Ascending aorta (tissue), 2 donors: ENCODE data around the gene RMND1. TPM values are rescaled to one million over a fixed set of nuclear protein-coding genes. Genes with fewer than 3 reads are reported as not detected.
"Not testable (repeated sequence)": the region's sequence is repeated elsewhere in the genome, so short reads cannot be mapped to it uniquely, and the experiment has no call there.

ENCODE experiments used
- DNase-seq, 2 donors: peaks; one replicate each; pipeline ENCODE4 v3.0.0-alpha.2; 2019; ENCODE audit warnings: low spot score in 2 of 2
- H3K27ac ChIP-seq, 2 donors: fragments of 200-600 bp; sonication (generic); one replicate each; pipeline ENCODE4 v1.5.1; 2016 to 2017; ENCODE audit warnings: mild to moderate bottlenecking in 1 of 2
- H3K27me3 ChIP-seq: fragments of 200-600 bp; sonication (generic); one replicate; pipeline ENCODE4 v1.5.1; 2017
- H3K36me3 ChIP-seq, 2 donors: fragments of 200-600 bp; sonication (generic); one replicate each; pipeline ENCODE4 v1.5.1; 2016
- H3K4me1 ChIP-seq, 2 donors: fragments of 200-600 bp; sonication (generic); one replicate each; pipeline ENCODE4 v1.5.1; 2016 to 2017; ENCODE audit warnings: mild to moderate bottlenecking in 1 of 2
- H3K4me3 ChIP-seq, 2 donors: fragments of 200-600 bp; sonication (generic); one replicate each; pipeline ENCODE4 v1.5.1; 2016 to 2017; ENCODE audit warnings: mild to moderate bottlenecking in 1 of 2
- H3K9me3 ChIP-seq, 2 donors: fragments of 200-600 bp; sonication (generic); one replicate each; pipeline ENCODE4 v1.5.1; 2016
- CTCF ChIP-seq, 3 experiments: fragments of 200-600 bp in 2 of 3; fragments of 450-650 bp in 1 of 3; sonication (generic) in 2 of 3; IDR thresholded peaks; one replicate each; pipeline ENCODE4 v1.5.1; 2016 to 2019; ENCODE audit warnings: antibody characterized with exemption in 3 of 3, mild to moderate bottlenecking in 1 of 3, moderate library complexity in 1 of 3
- intact Hi-C: fragments of 100-400 bp; cut with DNase I; formaldehyde crosslinking; loops from one replicate; pipeline ENCODE4 v1.15.1; 2023
- total RNA-seq: library from RNA; depleted of rRNA; stranded (reverse); fragments of >200 nt; gene quantifications from one replicate; pipeline ENCODE4 v1.1.0, GENCODE V29; 2016

RMND1 gene
- total RNA-seq, 1 donor from 2014 or later = 3.8 TPM

GRCh38 chr6:151370509-151371078 lies 81.3 kb downstream of the RMND1 start:
- Histone ChIP-seq H3K4me1 (peaks cover 0 to 2% of the 10 kb centered on the region in 2 donors), H3K27ac (no peak overlapping the region), H3K4me3 (no peak overlapping the region), H3K27me3 (no peaks in the 10 kb centered on the region), H3K9me3 (no peaks in the 10 kb centered on the region), H3K36me3 (peaks cover 30 to 32% of the 10 kb centered on the region in 2 donors)
- TF ChIP-seq CTCF (IDR thresholded peaks at IDR 0.05) = no peak
- DNase-seq = no peak
- intact Hi-C loops = no loop called here

- Histone ChIP-seq H3K27ac (no peak overlapping the region), H3K36me3 (peaks cover 34 to 37% of the 10 kb centered on the region in 2 donors), H3K27me3 (no peaks in the 10 kb centered on the region), H3K4me3 (no peak overlapping the region), H3K4me1 (no peaks in the 10 kb centered on the region), H3K9me3 (no peaks in the 10 kb centered on the region)
- TF ChIP-seq CTCF (IDR thresholded peaks at IDR 0.05) = no peak
- DNase-seq = no peak
- intact Hi-C loops = no loop called here
Observed at GRCh38 chr6:151365233-151365632, 86.7 kb downstream of the RMND1 start.

- no peak for DNase-seq
- no peak for TF ChIP-seq CTCF (IDR thresholded peaks at IDR 0.05)
- H3K27ac ChIP-seq = no peak overlapping the region
- H3K9me3 ChIP-seq = no peaks in the 10 kb centered on the region
- H3K4me3 ChIP-seq = no peak overlapping the region
- H3K36me3 ChIP-seq = peaks cover 11 to 21% of the 10 kb centered on the region in 2 donors
- no peaks in the 10 kb centered on the region for H3K27me3 ChIP-seq
- intact Hi-C loops = no loop called here
- no peaks in the 10 kb centered on the region for H3K4me1 ChIP-seq
Observed at GRCh38 chr6:151359486-151359885, 92.4 kb downstream of the RMND1 start.

GRCh38 chr6:151358475-151358874 lies 93.5 kb downstream of the RMND1 start:
- intact Hi-C loops = no loop called here
- peaks cover 11 to 21% of the 10 kb centered on the region in 2 donors for H3K36me3 ChIP-seq

GRCh38 chr6:151357758-151358436 lies 94.0 kb downstream of the RMND1 start:
- no peaks in the 10 kb centered on the region for H3K4me1 ChIP-seq
- no peak for DNase-seq
- no peaks in the 10 kb centered on the region for H3K9me3 ChIP-seq
- H3K27me3 ChIP-seq = no peaks in the 10 kb centered on the region
- peaks cover 11 to 21% of the 10 kb centered on the region in 2 donors for H3K36me3 ChIP-seq
- H3K27ac ChIP-seq = no peak overlapping the region
- intact Hi-C loops = no loop called here
- H3K4me3 ChIP-seq = no peak overlapping the region
- TF ChIP-seq CTCF (IDR thresholded peaks at IDR 0.05) = no peak

More at GRCh38 chr6:151358475-151358874, 93.5 kb downstream of the RMND1 start:
- TF ChIP-seq CTCF (IDR thresholded peaks at IDR 0.05) = no peak
- no peak overlapping the region for H3K27ac ChIP-seq
- H3K4me3 ChIP-seq = no peak overlapping the region
- H3K27me3 ChIP-seq = no peaks in the 10 kb centered on the region
- no peaks in the 10 kb centered on the region for H3K9me3 ChIP-seq
- no peaks in the 10 kb centered on the region for H3K4me1 ChIP-seq
- DNase-seq = no peak

GRCh38 chr6:151356983-151357382 lies 94.9 kb downstream of the RMND1 start:
- DNase-seq, H3K27me3 ChIP-seq, H3K27ac ChIP-seq, H3K4me3 ChIP-seq, H3K4me1 ChIP-seq, H3K9me3 ChIP-seq, intact Hi-C loops: not testable (repeated sequence)
- peaks cover 7 to 18% of the 10 kb centered on the region in 2 donors for H3K36me3 ChIP-seq
